Measurements from ENCODE around the gene BORCS5. TPM values are rescaled to one million over a fixed set of nuclear protein-coding genes. Genes with fewer than 3 reads are reported as not detected.
A peak's percentile ranks its signal among the peaks of the same experiment; 100 is the strongest.
"Not testable (repeated sequence)": the region's sequence is repeated elsewhere in the genome, so short reads cannot be mapped to it uniquely, and the experiment has no call there.

The BORCS5 gene
- total and polyA plus RNA-seq, 7 experiments from 2014 or later, result 8.4 to 28.2 (median 18.6) TPM

GRCh38 chr12:12492547-12492946 is 135.7 kb downstream of the BORCS5 start:
- intact Hi-C loops (cut with micrococcal nuclease), result no loop called here
- Mint-ChIP-seq H3K27me3 (no peaks in the 10 kb centered on the region), H3K4me3 (no peak overlapping the region), H3K4me1 (peaks cover 3 to 24% (median 7%) of the 10 kb centered on the region in 7 donors), H3K9me3 (no peaks in the 10 kb centered on the region), H3K36me3 (peaks cover 8 to 22% (median 13%) of the 10 kb centered on the region in 5 donors), H3K27ac (no peak overlapping the region)
- H3K4me1 ChIP-seq (ENCODE audit: control insufficient read depth in 2 of 2, insufficient read depth in 2 of 2, low read length in 2 of 2), result no peaks in the 10 kb centered on the region
- H3K9me3 ChIP-seq (ENCODE audit: control insufficient read depth in 2 of 3, low read length in 3 of 3), result no peaks in the 10 kb centered on the region
- POLR2A ChIA-PET, result no interaction called here
- H3K36me3 ChIP-seq (ENCODE audit: control insufficient read depth in 2 of 3, insufficient read depth in 3 of 3, low read length in 3 of 3), result peaks cover 0 to 10% (median 0%) of the 10 kb centered on the region in 3 experiments
- CTCF ChIA-PET, result interaction anchor here (0.6 kb wide), 1 partner anchor 185 kb away, joined by 3 read pairs; no protein-coding TSS in a partner anchor
- H3K27me3 ChIP-seq (ENCODE audit: control insufficient read depth in 2 of 2, insufficient read depth in 2 of 2, low read length in 2 of 2), result no peaks in the 10 kb centered on the region
- no peak for DNase-seq
- no peak overlapping the region for H3K4me3 ChIP-seq (ENCODE audit: low read length)
- ATAC-seq, result no peak
- no peak overlapping the region for H3K27ac ChIP-seq (ENCODE audit: low read depth, low read length)

GRCh38 chr12:12495536-12495935 is 138.7 kb downstream of the BORCS5 start:
- Histone ChIP-seq H3K36me3 (ENCODE audit: control insufficient read depth in 2 of 3, insufficient read depth in 3 of 3, low read length in 3 of 3) (peaks cover 0 to 10% (median 0%) of the 10 kb centered on the region in 3 experiments), H3K27me3 (ENCODE audit: control insufficient read depth in 2 of 2, insufficient read depth in 2 of 2, low read length in 2 of 2) (no peaks in the 10 kb centered on the region), H3K4me3 (ENCODE audit: low read length) (no peak overlapping the region), H3K4me1 (ENCODE audit: control insufficient read depth in 2 of 2, insufficient read depth in 2 of 2, low read length in 2 of 2) (no peaks in the 10 kb centered on the region), H3K27ac (ENCODE audit: low read depth, low read length) (no peak overlapping the region), H3K9me3 (ENCODE audit: control insufficient read depth in 2 of 3, low read length in 3 of 3) (no peaks in the 10 kb centered on the region)
- Mint-ChIP-seq H3K4me3 (no peak overlapping the region), H3K9me3 (no peaks in the 10 kb centered on the region), H3K27me3 (no peaks in the 10 kb centered on the region), H3K36me3 (peaks cover 3 to 15% (median 9%) of the 10 kb centered on the region in 5 donors), H3K4me1 (peaks cover 0 to 14% (median 5%) of the 10 kb centered on the region in 7 donors), H3K27ac (peak overlapping the region in 3 of 9 donors; percentile 4 to 66 (median 19))
- ATAC-seq (no peak), DNase-seq (no peak)
- CTCF ChIA-PET, result no interaction called here
- POLR2A ChIA-PET, result interaction anchor here (0.6 kb wide), 1 partner anchor 15 kb away, joined by 3 read pairs; no protein-coding TSS in a partner anchor
- intact Hi-C loops (cut with micrococcal nuclease), result loop anchor here in 1 of 2 donors (2.0 kb wide), 1 partner anchor 13 kb away; no protein-coding TSS in a partner anchor

GRCh38 chr12:12498210-12498609 is 141.3 kb downstream of the BORCS5 start:
- Mint-ChIP-seq H3K9me3 (no peaks in the 10 kb centered on the region), H3K27me3 (no peaks in the 10 kb centered on the region), H3K27ac (no peak overlapping the region), H3K36me3 (peaks cover 3 to 23% (median 14%) of the 10 kb centered on the region in 5 donors), H3K4me1 (peaks cover 4 to 27% (median 9%) of the 10 kb centered on the region in 7 donors), H3K4me3 (no peak overlapping the region)
- Histone ChIP-seq H3K4me1 (ENCODE audit: control insufficient read depth in 2 of 2, insufficient read depth in 2 of 2, low read length in 2 of 2) (peaks cover 0 to 5% of the 10 kb centered on the region in 2 donors), H3K9me3 (ENCODE audit: control insufficient read depth in 2 of 3, low read length in 3 of 3) (no peaks in the 10 kb centered on the region), H3K27me3 (ENCODE audit: control insufficient read depth in 2 of 2, insufficient read depth in 2 of 2, low read length in 2 of 2) (no peaks in the 10 kb centered on the region), H3K27ac (ENCODE audit: low read depth, low read length) (no peak overlapping the region), H3K36me3 (ENCODE audit: control insufficient read depth in 2 of 3, insufficient read depth in 3 of 3, low read length in 3 of 3) (peaks cover 0 to 6% (median 0%) of the 10 kb centered on the region in 3 experiments), H3K4me3 (ENCODE audit: low read length) (no peak overlapping the region)
- ATAC-seq (no peak), DNase-seq (no peak)
- CTCF ChIA-PET, result no interaction called here
- POLR2A ChIA-PET, result no interaction called here
- intact Hi-C loops (cut with micrococcal nuclease), result no loop called here

DNA sequence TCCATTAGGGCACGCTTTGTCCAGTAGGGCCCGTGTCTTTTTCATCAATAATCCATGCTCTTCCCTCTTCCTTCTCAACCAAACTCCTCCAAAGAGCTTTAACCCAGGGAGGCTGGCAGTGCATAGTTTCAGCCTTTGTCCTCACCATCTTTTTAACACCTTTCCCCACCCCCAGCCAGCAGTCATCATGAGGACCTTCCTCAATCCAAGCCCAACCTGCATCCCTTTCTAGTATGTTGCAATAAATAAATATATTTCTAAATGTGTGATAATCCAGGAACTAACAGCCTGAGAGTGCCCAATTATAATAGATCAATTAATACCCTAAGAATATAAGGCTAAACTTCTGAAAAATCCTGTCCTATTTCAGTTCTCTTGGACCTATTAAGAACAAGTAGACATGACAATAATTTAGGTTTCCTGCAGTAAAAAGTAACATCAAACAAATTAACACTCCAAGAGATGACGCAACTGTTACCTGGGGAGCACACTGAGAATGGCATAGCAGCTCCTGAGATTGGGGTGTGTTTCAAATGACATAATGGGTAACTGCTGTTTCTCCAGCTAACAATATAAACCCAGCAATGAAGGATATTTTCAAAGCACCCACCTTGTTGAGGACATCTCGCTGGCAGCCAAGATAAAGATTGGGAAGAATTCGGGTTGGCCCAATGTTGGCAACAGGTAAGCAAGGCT is 143.2 kb downstream of the BORCS5 start:
- H3K4me3 ChIP-seq (ENCODE audit: low read length), result no peak overlapping the region
- H3K27ac Mint-ChIP-seq, result peak overlapping the region in 4 of 9 donors; percentile 17 to 79 (median 44)
- POLR2A ChIA-PET, result interaction anchor here (0.5 to 1.2 kb wide), 3 partner anchors 18 to 57 kb away, joined by 3 read pairs; no protein-coding TSS in a partner anchor
- no peak for ATAC-seq
- H3K4me3 Mint-ChIP-seq, result no peak overlapping the region
- CTCF ChIA-PET, result interaction anchor here (0.9 kb wide), 1 partner anchor 205 kb away, joined by 3 read pairs; no protein-coding TSS in a partner anchor
- DNase-seq, result no peak
- H3K4me1 Mint-ChIP-seq, result peaks cover 5 to 36% (median 17%) of the 10 kb centered on the region in 7 donors
- H3K9me3 Mint-ChIP-seq, result no peaks in the 10 kb centered on the region
- H3K4me1 ChIP-seq (ENCODE audit: control insufficient read depth in 2 of 2, insufficient read depth in 2 of 2, low read length in 2 of 2), result peaks cover 0 to 5% of the 10 kb centered on the region in 2 donors
- no peaks in the 10 kb centered on the region for H3K27me3 Mint-ChIP-seq
- H3K36me3 ChIP-seq (ENCODE audit: control insufficient read depth in 2 of 3, insufficient read depth in 3 of 3, low read length in 3 of 3), result no peaks in the 10 kb centered on the region
- H3K27me3 ChIP-seq (ENCODE audit: control insufficient read depth in 2 of 2, insufficient read depth in 2 of 2, low read length in 2 of 2), result no peaks in the 10 kb centered on the region
- H3K36me3 Mint-ChIP-seq, result peaks cover 3 to 23% (median 15%) of the 10 kb centered on the region in 5 donors
- intact Hi-C loops (cut with micrococcal nuclease), result no loop called here
- H3K9me3 ChIP-seq (ENCODE audit: control insufficient read depth in 2 of 3, low read length in 3 of 3), result no peaks in the 10 kb centered on the region
- H3K27ac ChIP-seq (ENCODE audit: low read depth, low read length), result no peak overlapping the region

DNA sequence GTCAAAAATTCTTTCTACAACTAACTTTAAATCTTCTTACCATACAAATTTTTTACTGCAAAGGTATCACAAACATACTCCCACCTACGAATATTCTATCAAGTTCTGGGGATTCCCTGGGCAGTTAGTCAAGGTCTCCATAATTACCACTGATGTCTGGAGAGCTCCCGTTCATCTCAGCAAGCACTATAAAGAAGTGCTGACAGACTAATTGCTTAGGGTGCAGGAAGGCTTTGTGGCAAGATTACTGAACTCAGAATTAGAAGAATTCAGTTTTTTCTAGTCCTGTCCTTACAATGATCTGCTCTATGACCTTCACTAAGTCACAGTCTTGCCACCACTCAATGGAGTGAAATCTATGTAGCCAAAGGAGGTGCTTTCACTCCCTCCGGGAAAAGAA is 144.2 kb downstream of the BORCS5 start:
- Mint-ChIP-seq H3K4me3 (no peak overlapping the region), H3K27ac (peak overlapping the region in 3 of 9 donors; percentile 1 to 49 (median 42)), H3K9me3 (no peaks in the 10 kb centered on the region), H3K36me3 (peaks cover 3 to 23% (median 8%) of the 10 kb centered on the region in 5 donors), H3K27me3 (no peaks in the 10 kb centered on the region), H3K4me1 (peaks cover 9 to 40% (median 22%) of the 10 kb centered on the region in 7 donors)
- Histone ChIP-seq H3K27ac (ENCODE audit: low read depth, low read length) (no peak overlapping the region), H3K4me3 (ENCODE audit: low read length) (no peak overlapping the region), H3K4me1 (ENCODE audit: control insufficient read depth in 2 of 2, insufficient read depth in 2 of 2, low read length in 2 of 2) (peaks cover 0 to 5% of the 10 kb centered on the region in 2 donors), H3K36me3 (ENCODE audit: control insufficient read depth in 2 of 3, insufficient read depth in 3 of 3, low read length in 3 of 3) (no peaks in the 10 kb centered on the region), H3K27me3 (ENCODE audit: control insufficient read depth in 2 of 2, insufficient read depth in 2 of 2, low read length in 2 of 2) (no peaks in the 10 kb centered on the region), H3K9me3 (ENCODE audit: control insufficient read depth in 2 of 3, low read length in 3 of 3) (no peaks in the 10 kb centered on the region)
- no peak for ATAC-seq
- no peak for DNase-seq
- intact Hi-C loops (cut with micrococcal nuclease), result no loop called here
- CTCF ChIA-PET, result interaction anchor here (0.9 kb wide), 1 partner anchor 204 kb away, joined by 3 read pairs; no protein-coding TSS in a partner anchor
- POLR2A ChIA-PET, result no interaction called here

DNA sequence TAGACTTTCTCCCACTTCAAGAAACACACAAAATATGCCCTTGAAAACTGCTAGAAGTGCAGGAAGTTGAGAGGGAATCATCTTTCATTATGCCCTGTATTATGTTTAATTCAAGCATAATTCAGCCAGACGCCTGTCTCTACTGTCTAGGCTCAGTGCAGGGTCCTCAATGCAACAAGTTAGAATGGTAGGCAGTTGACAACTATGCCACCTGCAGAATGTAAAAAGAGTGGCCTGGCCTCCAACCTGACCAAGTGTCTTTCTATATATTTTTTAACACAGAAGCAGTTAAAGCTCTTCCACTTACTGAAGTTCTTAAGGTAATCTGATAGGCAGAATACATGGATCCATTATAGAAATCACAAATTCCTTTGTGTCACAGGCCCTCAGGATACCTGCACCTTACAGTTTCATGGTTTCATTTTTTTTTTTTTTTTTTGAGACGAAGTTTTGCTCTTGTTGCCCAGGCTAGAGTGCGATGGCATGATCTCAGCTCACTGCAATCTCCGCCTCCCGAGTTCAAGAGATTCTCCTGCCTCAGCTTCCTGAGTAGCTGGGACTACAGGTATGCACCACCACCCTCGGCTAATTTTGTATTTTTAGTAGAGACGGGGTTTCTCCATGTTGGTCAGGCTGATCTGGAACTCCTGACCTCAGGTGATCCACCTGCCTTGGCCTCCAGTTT is 145.4 kb downstream of the BORCS5 start:
- DNase-seq; H3K4me3 Mint-ChIP-seq; ATAC-seq; H3K27me3 Mint-ChIP-seq; H3K4me3 ChIP-seq (ENCODE audit: low read length); H3K9me3 Mint-ChIP-seq; H3K9me3 ChIP-seq (ENCODE audit: control insufficient read depth in 2 of 3, low read length in 3 of 3); CTCF ChIA-PET; POLR2A ChIA-PET; H3K27ac ChIP-seq (ENCODE audit: low read depth, low read length); H3K4me1 ChIP-seq (ENCODE audit: control insufficient read depth in 2 of 2, insufficient read depth in 2 of 2, low read length in 2 of 2); H3K36me3 ChIP-seq (ENCODE audit: control insufficient read depth in 2 of 3, insufficient read depth in 3 of 3, low read length in 3 of 3); H3K27me3 ChIP-seq (ENCODE audit: control insufficient read depth in 2 of 2, insufficient read depth in 2 of 2, low read length in 2 of 2): not testable (repeated sequence)
- intact Hi-C loops (cut with micrococcal nuclease), result loop anchor here in 1 of 2 donors (2.0 kb wide), 1 partner anchor 19 kb away; no protein-coding TSS in a partner anchor
- peaks cover 12 to 44% (median 31%) of the 10 kb centered on the region in 7 donors for H3K4me1 Mint-ChIP-seq
- peak overlapping the region in 7 of 9 donors; percentile 5 to 84 (median 36) for H3K27ac Mint-ChIP-seq
- peaks cover 3 to 29% (median 8%) of the 10 kb centered on the region in 5 donors for H3K36me3 Mint-ChIP-seq

All from naive thymus-derived CD4-positive, alpha-beta T cell (primary cell).